Kidney (tissue), 14 donors: Measurements from ENCODE around the gene POLE3. TPM values are rescaled to one million over a fixed set of nuclear protein-coding genes. Genes with fewer than 3 reads are reported as not detected.
"Not testable (repeated sequence)": the region's sequence is repeated elsewhere in the genome, so short reads cannot be mapped to it uniquely, and the experiment has no call there.

Experiments
- DNase-seq, 5 donors: peaks; one replicate each; pipeline ENCODE4 v3.0.0-alpha.2; 2013 to 2020
- FAIRE-seq: peaks from 2 replicates; lab custom pipeline; 2012; peaks lifted over from hg19 to GRCh38; lab: Jason Lieb, UNC
- H3K27ac ChIP-seq, 2 donors: one replicate each; pipeline ENCODE4 v1.7.0; 2013; ENCODE audit warnings: low read depth in 2 of 2, low read length in 2 of 2, inconsistent platforms in 1 of 2
- H3K27me3 ChIP-seq: one replicate; pipeline ENCODE4 v1.7.1; 2013; ENCODE audit warnings: low read length, inconsistent platforms; ENCODE audit not compliant: control insufficient read depth, insufficient read depth
- H3K36me3 ChIP-seq, 3 donors: one replicate each; pipeline versions ENCODE4 v1.7.0 to v1.7.1; 2013; ENCODE audit warnings: low read length in 3 of 3, control low read depth in 1 of 3, inconsistent platforms in 1 of 3; ENCODE audit not compliant: insufficient read depth in 3 of 3, control insufficient read depth in 2 of 3
- H3K4me1 ChIP-seq, 3 donors: one replicate each; pipeline versions ENCODE4 v1.7.0 to v1.7.1; 2013; ENCODE audit warnings: low read length in 3 of 3, inconsistent platforms in 1 of 3, low read depth in 1 of 3; ENCODE audit not compliant: control insufficient read depth in 2 of 3, insufficient read depth in 2 of 3
- H3K4me3 ChIP-seq, 3 donors: one replicate each; pipeline versions ENCODE4 v1.7.0 to v1.8.1; 2013; ENCODE audit warnings: low read length in 3 of 3, control low read depth in 1 of 3, inconsistent platforms in 1 of 3
- H3K9ac ChIP-seq, 3 donors: one replicate each; pipeline versions ENCODE4 v1.7.0 to v1.7.1; 2013; ENCODE audit warnings: low read length in 3 of 3, control low read depth in 1 of 3, inconsistent platforms in 1 of 3
- H3K9me3 ChIP-seq, 3 donors: one replicate each; pipeline versions ENCODE4 v1.7.0 to v1.7.1; 2013; ENCODE audit warnings: low read length in 3 of 3, control low read depth in 1 of 3, inconsistent platforms in 1 of 3; ENCODE audit not compliant: control insufficient read depth in 2 of 3, insufficient read depth in 1 of 3
- intact Hi-C: fragments of 100-400 bp; cut with DNase I; formaldehyde crosslinking; loops from one replicate; pipeline ENCODE4 v1.11.1; 2022
- polyA plus RNA-seq: library from polyadenylated mRNA; stranded (reverse); fragments of 350-450 nt; fragmentation: Illumina TruSeq; extraction: RNeasy Lipid Tissue Mini Kit (QIAGEN cat#74804); gene quantifications from one replicate; pipeline ENCODE4 v1.2.3, GENCODE V29; 2014; ENCODE audit warnings: low read depth, low replicate concordance; ENCODE audit not compliant: insufficient read depth
- total RNA-seq: library from RNA; stranded (reverse); fragmentation: NEBNext Ultra II Directional; extraction: Animal tissue kit (Norgen Biotek cat#: 25700); gene quantifications from one replicate; pipeline ENCODE4 v1.2.1, GENCODE V29; 2021
- TF ChIP-seq, protein P1 (sequence below): IDR thresholded peaks from 3 replicates; pipeline ENCODE4 v1.5.1; 2012; ENCODE audit warnings: mild to moderate bottlenecking, moderate library complexity, borderline replicate concordance; ENCODE audit not compliant: insufficient read depth; ENCODE audit errors: extremely low read depth
- donor health status: control.
- donor health status: control.
- donor health status: control.
- donor health status: control.
- donor health status: control.
- donor health status: DM: yes; HTN: yes; CAD: no.
- donor health status: Normal renal cell carcinoma (clear cell type).

The POLE3 gene
- total and polyA plus RNA-seq, 2 donors from 2014 or later, result 26.1 to 27.1 TPM

DNA sequence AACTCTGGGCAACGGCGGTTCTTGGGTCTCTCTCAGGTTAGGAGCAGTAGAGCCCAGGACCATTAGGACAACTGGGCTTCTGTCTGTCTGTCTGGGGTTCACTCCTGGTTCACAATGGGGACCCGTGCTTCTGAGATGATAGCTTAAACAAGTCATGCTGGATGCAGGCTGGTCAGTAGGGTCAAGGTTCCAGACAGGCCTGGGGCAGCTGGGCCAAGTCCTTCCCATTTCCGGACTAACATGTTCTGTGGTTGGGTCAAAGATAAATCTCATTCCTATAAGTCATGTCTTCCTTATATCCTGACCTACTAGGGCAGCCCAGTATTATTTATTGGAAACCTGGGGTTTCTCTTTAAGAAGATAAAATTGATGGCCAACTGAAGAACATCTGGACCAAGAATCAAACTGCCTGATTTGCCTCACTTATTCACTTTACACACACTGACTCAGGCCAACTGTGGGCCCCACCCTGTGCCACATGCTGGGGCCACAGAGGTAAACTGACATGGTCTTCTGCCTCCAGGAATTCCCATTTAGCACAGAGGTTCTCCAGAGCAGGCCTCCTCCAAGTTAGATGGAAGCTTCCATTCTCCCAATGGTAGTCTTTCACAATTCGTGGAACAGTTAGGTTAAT is 42.0 kb downstream of the POLE3 start:
- no peaks in the 10 kb centered on the region for H3K9me3 ChIP-seq
- no peaks in the 10 kb centered on the region for H3K27me3 ChIP-seq
- no peak overlapping the region for H3K9ac ChIP-seq
- TF ChIP-seq, protein P1, sequence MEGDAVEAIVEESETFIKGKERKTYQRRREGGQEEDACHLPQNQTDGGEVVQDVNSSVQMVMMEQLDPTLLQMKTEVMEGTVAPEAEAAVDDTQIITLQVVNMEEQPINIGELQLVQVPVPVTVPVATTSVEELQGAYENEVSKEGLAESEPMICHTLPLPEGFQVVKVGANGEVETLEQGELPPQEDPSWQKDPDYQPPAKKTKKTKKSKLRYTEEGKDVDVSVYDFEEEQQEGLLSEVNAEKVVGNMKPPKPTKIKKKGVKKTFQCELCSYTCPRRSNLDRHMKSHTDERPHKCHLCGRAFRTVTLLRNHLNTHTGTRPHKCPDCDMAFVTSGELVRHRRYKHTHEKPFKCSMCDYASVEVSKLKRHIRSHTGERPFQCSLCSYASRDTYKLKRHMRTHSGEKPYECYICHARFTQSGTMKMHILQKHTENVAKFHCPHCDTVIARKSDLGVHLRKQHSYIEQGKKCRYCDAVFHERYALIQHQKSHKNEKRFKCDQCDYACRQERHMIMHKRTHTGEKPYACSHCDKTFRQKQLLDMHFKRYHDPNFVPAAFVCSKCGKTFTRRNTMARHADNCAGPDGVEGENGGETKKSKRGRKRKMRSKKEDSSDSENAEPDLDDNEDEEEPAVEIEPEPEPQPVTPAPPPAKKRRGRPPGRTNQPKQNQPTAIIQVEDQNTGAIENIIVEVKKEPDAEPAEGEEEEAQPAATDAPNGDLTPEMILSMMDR, result no peak
- no peak overlapping the region for H3K4me3 ChIP-seq
- peaks cover 0 to 9% (median 0%) of the 10 kb centered on the region in 3 donors for H3K36me3 ChIP-seq
- H3K27ac ChIP-seq, result no peak overlapping the region
- FAIRE-seq (no peak), DNase-seq (no peak)
- intact Hi-C loops, result no loop called here
- peaks cover 0 to 6% (median 0%) of the 10 kb centered on the region in 3 donors for H3K4me1 ChIP-seq

DNA sequence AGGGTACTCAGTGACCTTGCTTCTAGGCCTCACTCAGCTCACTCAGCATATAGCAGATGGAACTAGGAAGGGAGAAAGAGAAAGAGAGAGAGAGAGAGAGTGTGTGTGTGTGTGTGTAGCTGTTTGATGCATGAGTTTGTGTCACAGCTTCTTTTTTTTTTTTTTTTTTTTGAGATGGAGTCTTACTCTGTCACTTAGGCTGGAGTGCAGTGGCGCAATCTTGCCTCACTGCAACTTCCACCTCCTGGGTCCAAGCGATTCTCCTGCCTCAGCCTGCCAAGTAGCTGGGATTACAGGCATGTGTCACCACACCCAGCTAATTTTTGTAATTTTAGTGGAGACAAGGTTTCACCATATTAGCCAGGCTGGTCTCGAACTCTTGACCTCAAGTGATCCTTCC is 44.8 kb downstream of the POLE3 start:
- H3K4me1 ChIP-seq, H3K9me3 ChIP-seq, intact Hi-C loops, H3K4me3 ChIP-seq, DNase-seq, FAIRE-seq, H3K36me3 ChIP-seq, H3K9ac ChIP-seq, H3K27ac ChIP-seq, H3K27me3 ChIP-seq: not testable (repeated sequence)

DNA sequence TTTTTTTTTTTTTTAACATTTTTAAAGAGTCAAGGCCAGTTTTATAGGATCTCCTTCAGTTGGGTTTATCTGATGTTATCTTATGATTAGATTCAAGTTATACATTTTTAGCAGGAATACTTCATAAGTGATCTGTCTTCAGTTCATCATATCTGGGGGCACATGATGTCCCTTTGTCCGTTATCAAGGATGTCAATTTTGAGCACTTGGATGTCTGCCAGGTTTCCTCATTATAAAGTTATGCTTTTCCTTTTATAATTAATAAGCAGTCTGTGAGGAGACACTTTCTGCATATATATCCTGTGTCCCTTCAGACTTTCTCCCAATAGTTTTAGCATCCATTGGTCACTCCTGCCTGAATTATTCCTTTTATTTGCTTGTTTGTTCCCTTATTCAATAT is 45.5 kb downstream of the POLE3 start:
- FAIRE-seq (no peak), DNase-seq (no peak)
- intact Hi-C loops, result no loop called here

DNA sequence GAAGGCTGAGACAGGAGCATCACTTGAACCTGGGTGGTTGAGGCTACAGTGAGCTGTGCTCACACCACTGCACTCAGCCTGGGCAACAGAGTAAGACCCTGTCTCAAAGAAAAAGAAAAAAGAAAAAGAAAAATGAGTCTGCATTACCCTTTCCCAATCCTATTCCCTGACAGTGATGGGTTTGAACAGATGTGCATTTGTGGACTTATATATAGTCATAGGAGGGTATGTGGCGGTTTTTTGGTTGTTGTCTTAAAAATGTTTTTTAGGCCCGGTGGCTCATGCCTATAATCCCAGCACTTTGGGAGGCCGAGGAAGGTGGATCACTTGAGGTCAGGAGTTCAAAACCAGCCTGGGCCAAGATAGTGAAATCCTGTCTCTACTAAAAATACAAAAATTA is 47.1 kb downstream of the POLE3 start:
- FAIRE-seq, result no peak
- Histone ChIP-seq H3K27me3 (no peaks in the 10 kb centered on the region), H3K4me3 (no peak overlapping the region), H3K9ac (no peak overlapping the region), H3K36me3 (no peaks in the 10 kb centered on the region), H3K27ac (no peak overlapping the region), H3K4me1 (peaks cover 0 to 6% (median 2%) of the 10 kb centered on the region in 3 donors), H3K9me3 (no peaks in the 10 kb centered on the region)
- intact Hi-C loops, result no loop called here
- TF ChIP-seq, protein P1, result no peak
- no peak for DNase-seq

More for the DNA sequence above, 45.5 kb downstream of the POLE3 start:
- peaks cover 0 to 6% (median 2%) of the 10 kb centered on the region in 3 donors for H3K4me1 ChIP-seq
- no peaks in the 10 kb centered on the region for H3K36me3 ChIP-seq
- TF ChIP-seq, protein P1, result no peak
- no peak overlapping the region for H3K4me3 ChIP-seq
- no peak overlapping the region for H3K27ac ChIP-seq
- H3K9ac ChIP-seq, result no peak overlapping the region
- H3K9me3 ChIP-seq, result no peaks in the 10 kb centered on the region
- H3K27me3 ChIP-seq, result no peaks in the 10 kb centered on the region
